ENCODE data around the gene HOOK1.

DNA sequence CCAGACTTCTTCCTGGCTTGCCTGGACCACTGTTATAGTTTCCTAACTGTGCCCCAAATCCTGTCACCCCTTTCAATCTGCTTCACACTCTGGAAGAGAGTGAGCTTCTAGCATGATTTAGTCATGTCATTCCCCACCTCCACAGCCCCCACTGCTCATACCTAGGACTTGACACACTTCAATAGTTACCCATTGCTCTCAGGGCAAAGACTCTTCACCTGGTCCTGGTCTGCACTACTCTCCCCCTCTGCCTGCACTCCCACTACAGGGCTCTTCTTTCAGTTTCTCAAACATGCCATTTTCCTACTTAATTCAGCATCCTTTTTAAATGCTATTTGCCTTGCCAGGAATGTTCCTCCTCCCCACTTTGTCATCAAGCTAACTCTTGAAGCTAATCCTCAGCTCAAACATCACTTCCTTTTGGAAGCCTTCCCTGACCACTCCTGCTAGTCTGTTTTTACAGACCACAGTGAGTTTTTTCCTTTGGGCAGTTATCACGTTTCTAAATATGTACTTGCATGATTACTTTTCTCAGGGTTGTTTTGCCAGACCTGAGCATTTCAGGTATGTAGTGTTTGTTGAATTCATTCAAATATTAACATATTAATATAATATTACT is 87.1 kb downstream of the HOOK1 start:
- TF ChIP-seq, protein P1, sequence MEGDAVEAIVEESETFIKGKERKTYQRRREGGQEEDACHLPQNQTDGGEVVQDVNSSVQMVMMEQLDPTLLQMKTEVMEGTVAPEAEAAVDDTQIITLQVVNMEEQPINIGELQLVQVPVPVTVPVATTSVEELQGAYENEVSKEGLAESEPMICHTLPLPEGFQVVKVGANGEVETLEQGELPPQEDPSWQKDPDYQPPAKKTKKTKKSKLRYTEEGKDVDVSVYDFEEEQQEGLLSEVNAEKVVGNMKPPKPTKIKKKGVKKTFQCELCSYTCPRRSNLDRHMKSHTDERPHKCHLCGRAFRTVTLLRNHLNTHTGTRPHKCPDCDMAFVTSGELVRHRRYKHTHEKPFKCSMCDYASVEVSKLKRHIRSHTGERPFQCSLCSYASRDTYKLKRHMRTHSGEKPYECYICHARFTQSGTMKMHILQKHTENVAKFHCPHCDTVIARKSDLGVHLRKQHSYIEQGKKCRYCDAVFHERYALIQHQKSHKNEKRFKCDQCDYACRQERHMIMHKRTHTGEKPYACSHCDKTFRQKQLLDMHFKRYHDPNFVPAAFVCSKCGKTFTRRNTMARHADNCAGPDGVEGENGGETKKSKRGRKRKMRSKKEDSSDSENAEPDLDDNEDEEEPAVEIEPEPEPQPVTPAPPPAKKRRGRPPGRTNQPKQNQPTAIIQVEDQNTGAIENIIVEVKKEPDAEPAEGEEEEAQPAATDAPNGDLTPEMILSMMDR (IDR thresholded peaks at IDR 0.05), result no peak
- TF ChIP-seq EZH2 (IDR thresholded peaks at IDR 0.05) (no peak), EZH2phosphoT487 (IDR thresholded peaks at IDR 0.05) (no peak)
